HG02763 (cell line): ENCODE data around the gene GNL2.
"Not testable (repeated sequence)": the region's sequence is repeated elsewhere in the genome, so short reads cannot be mapped to it uniquely, and the experiment has no call there.

Experiments used
- ATAC-seq: cut with Tn5 transposase; IDR thresholded peaks from one replicate; pipeline ENCODE4 v1.9.1; 2021; ENCODE audit warnings: mild to moderate bottlenecking, moderate library complexity; ENCODE audit not compliant: unreplicated experiment

The GNL2 gene

DNA sequence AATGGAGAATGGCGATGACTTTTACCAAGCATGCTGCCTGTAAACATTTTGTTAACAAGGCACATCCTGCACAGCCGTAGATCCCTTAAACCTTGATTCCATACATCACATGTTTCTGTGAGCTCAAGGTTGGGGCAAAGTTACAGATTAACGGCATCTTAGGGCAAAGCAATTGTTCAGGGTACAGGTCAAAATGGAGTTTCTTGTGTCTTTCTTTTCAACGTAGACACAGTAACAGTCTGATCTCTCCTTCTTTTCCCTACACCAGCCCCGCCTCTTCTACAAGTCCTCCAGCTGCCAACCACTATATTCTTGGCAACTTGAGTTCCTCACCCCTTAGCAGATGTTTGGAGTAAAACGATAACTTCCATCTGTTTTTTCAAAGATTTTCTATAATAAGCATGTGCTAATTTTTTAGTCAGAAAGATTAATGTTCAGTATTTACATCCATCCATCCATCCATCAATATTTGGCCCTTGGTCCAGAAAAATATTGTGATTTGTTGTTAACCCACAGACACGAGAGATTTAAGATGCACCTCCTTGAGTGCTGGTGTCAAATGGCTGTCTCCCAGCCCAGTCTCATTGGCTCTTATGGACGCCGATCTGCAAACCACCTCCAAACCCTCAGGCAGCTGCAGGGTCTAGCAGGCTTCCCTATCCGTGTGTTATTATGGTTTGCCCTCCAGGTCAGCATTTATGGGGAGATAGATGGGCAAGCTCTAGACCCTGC lies 35.2 kb downstream of the GNL2 start:
- ATAC-seq: no peak

DNA sequence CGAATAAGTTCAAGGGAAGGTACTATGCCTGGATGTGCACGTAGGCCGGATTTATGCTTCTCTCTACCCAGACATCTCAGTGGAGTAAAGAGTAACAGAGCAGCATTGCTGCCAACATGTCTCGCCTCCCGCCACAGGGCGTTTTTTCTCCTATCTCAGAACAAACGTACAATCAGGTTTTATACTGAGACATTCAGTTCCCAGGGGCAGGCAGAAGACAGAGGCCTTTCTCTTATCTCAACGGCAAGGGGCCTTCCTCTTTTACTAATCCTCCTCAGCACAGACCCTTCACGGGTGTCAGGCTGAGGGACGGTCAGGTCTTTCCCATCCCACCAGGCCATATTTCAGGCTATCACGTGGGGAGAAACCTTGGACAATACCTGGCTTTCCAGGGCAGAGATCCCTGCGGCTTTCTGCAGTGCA lies 35.8 kb downstream of the GNL2 start:
- ATAC-seq: not testable (repeated sequence)

DNA sequence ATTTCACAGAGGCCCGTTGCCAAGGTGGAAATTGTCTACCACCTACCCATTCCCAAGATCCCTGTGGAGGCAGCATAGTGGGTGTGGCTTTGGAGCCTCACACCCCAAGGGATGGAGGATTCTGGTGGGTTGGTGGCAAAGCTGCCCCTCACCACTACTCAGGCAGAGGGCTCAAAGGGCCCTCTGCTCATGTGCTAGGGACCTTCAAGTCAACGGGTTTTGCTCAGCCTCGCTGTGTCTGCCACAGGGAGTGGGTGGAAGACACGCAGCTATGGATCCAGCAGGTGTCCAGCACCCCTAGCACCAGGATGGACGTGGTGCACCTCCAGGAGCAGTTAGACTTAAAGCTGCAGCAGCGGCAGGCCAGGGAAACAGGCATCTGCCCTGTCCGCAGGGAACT lies 36.7 kb downstream of the GNL2 start:
- ATAC-seq: no peak

DNA sequence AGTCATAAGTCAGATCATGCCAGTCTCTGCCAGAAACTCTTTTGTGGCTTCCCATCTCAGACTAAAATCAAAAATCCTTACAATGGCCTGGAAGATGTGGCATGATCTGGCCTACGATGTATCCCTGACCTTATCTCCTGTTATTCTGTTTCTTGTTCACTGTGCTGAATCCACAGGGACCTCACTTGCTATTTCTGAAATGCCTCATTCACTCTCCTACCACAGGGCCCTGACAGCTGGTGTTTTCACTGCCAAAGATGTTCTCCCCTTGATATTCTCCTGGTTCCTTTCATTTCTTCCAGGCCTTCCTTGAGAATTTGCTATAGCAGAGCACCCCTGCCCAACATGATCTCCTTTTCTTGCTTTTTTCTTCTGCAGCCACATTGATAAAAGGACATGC lies 37.3 kb downstream of the GNL2 start:
- ATAC-seq: no peak

DNA sequence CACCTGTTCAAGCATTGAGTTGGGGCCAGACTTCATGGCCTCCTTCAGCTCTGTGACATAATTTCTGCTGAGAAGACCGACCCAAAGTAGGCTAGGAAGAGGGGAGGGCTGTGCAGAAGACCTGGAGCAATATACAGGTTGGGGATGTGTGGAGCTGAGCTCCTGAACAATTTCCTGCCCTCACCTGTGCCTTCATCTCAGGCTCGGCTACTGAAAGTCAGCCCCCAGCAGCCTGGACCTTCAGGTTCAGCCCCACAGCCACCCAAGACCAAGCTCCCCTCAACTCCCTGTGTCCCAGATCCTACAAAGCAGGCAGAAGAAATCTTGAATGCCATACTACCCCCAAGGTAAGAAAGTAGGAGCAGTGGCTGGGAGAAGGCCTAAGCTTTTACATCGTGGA lies 38.3 kb downstream of the GNL2 start:
- no peak for ATAC-seq

DNA sequence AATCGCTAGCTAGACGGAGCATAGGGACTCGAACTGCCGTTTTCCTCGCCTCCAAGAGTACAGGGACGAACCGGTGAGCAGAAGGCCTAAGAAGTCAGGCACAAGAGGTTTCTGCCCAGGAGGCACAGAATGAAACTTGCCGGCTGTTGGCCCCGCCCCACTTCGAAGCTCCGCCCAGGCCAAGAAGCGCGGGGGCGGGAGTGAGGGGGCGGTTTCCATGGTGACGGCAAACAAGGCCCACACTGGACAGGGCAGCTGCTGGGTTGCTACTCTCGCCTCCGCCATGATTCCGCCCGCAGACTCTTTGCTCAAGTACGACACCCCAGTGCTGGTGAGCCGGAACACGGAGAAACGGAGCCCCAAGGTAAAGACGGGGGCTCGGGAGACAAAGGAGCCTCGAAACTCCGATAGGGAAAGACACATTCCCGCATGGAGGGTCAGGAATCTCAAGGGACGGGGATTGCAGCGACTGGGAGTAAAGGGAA lies 39.0 kb downstream of the GNL2 start, which contains the start of gene DNALI1:
Gene DNALI1 (plus strand): TSS at position 229 of the 485 bp plus-strand sequence. CDS start 55 bp downstream, at position 284.
- ATAC-seq: no peak

DNA sequence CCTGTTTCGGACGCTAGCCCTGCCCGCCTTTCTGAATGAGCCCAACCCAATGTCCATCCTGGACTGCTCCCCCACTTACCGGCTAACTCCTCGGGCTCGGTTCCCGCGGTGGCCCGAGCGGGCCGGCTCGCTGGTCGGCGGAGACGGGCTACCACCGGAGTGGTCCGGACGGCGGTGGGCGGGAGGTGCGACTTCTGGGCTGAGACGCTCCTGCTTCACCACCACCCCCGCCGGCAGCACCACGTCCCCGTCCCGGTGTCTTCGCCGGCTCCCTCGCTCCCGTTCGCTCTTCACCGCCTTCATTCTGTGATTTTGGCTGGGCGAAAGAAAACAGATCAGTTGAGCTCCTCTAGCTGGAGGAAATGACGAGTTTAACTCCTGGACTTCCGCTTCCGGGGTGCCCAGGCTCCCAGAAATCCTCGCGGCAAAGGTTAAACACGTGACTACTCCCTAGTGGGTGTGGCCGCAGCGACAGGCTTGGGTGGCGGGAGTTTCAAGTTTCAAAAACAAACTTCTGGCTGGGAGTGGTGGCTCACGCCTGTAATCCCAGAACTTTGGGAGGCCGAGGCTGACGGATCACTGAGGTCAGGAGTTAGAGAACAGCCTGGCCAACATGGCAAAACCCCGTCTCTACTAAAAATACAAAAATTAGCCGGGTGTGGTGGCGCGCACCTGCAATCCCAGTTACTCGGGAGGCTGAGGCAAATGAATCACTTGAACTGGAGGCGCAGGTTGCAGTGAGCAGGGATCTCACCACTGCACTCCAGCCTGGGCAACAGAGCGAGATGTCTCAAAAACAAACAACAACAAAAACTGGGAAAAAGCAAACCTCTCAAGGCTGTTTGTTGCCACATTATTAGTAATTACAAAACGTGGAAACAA lies 41.6 kb downstream of the GNL2 start, which contains the start of gene SNIP1:
Gene SNIP1 (minus strand): TSS at position 367 of the 882 bp plus-strand sequence. CDS start 64 bp downstream, at position 303.
- ATAC-seq: peak; percentile 81

DNA sequence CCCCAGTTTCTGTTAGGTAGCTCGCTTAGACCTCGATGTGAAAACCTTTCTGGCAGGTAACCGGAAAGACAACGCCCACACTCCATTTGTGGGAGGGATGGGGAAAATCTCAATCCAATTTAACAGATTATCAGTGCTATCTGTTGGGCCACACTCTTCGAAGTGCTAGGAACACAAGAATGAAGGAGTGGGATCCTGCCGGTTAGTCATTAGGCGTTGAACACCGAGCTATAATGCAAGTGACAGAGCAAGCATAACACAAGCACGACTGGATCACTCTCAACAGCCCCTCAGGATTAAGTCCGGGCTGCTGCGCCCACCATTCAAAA lies 42.2 kb downstream of the GNL2 start:
- ATAC-seq: no peak

DNA sequence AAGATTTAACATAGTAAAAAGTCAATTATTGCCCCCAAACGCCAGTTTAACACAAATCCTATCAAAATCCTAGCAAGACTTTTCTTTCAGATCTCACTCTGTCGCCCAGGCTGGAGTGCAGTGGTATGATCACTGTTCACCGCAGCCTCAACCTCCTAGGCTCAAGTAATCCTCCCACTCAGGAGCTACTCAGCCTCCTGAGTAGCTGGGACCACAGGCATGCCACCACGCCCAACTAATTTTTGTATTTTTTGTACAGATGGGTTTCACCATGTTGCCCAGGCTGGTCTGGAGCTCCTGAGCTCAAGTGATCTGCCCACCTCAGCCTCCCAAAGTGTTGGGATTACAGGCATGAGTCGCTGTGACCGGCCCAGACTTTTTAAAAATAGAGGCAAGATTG lies 46.4 kb downstream of the GNL2 start:
- no peak for ATAC-seq

DNA sequence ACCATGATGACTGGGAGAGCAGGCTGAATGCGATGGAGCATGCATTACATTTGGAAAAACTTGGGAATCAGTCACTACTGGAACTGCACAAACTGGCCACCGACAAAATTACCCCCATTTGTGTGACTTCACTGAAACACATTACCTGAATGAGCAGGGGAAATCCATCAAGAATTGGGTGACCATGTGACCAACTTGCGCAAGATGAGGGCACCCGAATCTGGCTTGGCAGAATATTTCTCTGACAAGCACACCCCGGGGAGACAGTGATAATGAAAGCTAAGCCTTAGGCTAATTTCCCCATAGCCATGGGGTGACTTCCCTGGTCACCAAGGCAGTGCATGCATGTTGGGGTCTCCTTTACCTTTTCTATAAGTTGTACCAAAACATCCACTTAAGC lies 50.7 kb downstream of the GNL2 start:
- no peak for ATAC-seq

DNA sequence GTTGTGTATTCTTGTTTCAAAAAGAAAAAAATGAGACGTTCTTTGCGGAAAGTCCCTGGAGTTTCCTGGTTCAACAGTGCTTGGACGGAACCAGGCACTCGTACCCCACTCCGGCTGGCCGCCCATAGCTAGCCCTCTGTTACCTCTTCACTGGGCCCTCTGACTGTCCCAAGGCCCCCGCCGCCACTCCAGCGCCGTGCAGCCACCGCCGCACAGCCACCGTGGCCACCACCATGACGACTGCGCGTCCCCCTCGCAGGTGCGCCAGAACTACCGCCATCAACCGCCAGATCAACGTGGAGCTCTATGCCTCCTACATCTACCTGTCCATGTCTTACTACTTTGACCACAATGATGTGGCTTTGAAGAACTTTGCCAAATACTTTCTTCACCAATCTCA lies 51.2 kb downstream of the GNL2 start:
- no peak for ATAC-seq

DNA sequence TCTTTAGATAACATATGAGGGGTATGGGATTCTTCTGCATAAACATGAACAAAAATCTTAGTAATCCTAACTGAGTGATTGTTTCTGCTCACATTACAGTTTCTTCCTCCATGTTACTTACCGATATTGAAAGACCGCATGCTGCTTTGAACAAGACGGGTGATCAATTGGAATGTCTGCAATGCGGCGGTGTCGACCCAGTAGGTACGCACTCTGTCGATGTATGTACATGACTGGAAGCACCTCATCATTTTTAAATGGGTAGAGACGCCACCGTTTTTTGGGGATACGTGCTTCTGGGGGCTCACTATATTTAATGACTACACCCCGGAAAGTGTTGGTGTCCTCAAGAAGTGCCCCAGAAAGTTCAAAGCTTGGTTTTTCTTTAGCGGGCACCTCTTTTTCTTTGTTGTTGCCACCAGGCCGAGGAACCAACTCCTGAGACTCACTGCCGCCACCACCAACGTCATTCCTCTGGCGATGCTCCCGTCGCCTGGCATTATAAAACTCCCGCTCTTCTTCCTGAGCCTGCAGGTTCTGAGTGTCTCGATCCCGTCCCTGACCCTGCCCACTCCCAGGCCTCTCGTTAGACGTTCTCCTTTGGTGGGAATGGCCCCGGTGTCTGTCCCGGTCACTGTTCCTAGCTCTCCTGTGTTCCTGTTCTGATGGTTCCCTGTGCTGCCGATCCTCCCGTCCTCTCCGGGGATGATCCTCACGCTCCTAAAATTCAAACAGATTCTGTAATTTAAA lies 55.5 kb downstream of the GNL2 start:
- ATAC-seq: no peak

DNA sequence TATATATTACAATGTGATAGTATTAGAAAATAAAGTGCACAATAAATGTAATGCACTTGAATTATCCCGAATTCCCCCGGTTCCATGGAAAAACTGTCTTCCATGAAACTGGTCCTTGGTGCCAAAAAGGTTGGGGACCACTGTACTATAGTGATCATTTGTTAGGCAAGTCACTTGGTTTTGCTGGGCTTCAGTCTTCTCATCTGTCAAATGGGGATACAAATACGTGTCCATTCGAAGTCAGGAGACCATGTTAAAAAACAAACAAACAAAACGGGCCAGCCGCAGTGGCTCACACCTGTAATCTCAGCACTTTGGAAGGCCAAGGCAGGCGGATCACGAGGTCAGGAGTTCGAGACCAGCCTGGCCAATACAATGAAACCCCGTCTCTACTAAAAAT lies 56.6 kb downstream of the GNL2 start:
- not testable (repeated sequence) for ATAC-seq

DNA sequence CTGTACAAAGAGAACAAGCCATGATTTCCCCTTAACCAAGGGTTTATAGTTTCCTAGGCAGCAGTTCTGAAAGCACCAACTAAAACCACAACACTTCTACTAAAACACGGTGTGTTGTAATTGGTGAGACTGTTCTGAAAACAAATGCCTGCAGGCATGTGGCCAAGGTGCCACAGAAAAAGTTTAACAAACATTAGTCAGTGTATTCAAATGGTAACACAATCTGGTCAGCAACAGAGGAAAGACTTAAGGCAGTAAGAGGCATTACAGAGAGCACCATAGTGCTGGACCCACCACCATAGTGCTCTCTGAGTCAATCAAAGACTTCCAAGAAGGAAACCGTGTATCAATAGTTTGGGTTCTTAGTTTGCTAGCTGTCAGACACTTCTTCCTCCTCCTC lies 58.4 kb downstream of the GNL2 start:
- ATAC-seq: no peak

DNA sequence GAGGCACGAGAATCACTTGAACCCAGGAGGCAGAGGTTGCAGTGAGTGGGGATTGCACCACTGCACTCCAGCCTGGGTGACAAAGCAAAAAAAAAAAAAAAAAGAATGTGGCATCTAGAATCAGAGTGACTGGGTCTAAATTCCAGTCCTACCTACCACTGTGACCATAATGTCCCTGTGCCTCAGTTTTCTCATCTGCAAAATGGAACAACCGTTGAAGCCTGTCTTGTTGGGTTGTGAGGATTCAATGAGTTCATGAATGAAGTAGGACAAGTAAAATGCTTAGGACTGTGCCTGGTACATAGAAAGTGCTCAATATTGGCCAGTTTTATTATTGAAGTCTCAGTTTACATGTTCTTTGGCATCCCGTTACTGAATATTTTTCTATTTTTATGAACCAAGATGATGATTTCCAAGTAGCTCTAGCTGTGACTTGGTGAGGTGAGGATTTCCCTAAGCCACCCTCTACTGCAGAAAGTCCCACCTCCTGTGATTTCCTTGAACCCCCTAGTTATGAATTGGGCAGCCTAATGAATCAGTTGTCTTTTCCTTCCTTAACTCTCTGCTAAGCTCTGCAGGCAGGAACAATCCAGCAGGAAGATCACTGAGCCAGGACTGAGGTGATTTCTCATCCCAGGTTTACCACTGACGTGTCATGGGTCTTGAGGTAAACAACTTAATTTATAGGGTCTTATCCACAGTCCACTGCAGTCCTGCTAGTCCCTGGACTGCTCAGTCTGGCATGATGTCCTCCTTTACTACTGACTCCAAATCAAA lies 62.2 kb downstream of the GNL2 start:
- ATAC-seq: no peak

DNA sequence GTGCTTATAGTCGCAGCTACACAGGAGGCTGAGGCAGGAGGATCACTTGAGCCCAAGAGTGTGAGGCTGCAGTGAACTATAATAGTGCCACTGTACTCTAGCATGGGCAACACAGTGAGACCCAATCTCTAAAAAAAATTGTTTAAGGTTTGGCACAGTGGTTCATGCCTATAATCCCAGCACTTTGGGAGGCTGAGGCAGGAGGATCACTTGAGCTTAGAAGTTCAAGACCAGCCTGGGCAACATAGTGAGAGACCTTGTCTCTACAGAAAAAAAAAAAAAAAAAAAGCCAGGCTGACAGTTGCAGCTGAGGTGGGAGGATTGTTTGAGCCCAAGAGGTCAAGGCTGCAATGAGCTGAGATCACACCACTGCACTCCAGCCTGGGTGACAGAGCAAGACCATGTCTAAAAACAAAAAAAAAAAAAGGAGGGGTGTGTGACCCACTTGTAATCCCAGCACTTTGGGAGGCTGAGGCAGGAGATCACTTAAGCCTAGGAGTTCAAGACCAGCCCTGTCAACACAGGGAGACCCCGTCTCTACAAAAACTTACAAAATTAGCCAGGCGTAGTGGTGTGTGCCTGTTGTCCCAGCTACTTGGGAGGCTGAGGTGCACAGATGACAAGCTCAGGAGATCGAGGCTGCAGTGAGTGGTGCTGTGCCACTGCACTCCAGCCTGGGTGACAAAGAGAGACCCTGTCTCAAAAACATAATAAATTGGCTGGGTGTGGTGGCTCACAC lies 63.1 kb downstream of the GNL2 start:
- not testable (repeated sequence) for ATAC-seq

DNA sequence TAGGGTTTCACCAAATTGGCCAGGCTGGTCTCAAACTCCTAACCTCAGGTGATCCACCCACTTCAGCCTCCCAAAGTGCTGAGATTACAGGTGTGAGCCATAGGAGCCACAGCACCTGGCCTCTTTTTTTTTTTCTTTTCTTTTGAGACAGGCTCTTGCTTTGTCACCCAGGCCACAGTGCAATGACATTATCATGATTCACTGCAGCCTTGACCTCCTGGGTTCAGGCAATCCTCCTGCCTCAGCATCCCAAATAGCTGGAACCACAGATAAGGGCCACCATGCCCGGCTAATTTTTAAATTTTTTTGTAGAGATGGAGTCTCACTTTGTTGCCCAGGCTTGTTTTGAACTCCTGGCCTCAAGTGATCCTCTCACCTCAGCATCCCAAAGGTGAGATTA lies 65.8 kb downstream of the GNL2 start:
- ATAC-seq: not testable (repeated sequence)

DNA sequence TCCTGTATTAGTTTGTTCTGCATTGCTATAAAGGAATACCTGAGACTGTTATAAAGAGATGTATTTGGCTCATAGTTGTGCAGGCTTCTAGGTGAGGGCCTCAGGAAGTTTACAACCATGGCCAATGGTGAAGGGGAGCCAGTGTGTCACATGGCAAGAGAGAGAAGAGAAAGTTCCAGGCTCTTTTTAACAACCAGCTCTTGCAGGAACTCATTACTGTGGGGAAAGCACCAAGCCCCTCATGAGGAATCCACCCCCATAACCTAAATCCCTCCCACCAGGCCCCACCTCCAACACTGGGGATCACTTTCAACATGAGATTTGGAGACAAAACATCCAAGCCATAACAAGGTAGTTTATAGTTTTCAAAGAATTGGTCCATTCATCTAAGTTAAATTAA lies 76.1 kb downstream of the GNL2 start:
- no peak for ATAC-seq

DNA sequence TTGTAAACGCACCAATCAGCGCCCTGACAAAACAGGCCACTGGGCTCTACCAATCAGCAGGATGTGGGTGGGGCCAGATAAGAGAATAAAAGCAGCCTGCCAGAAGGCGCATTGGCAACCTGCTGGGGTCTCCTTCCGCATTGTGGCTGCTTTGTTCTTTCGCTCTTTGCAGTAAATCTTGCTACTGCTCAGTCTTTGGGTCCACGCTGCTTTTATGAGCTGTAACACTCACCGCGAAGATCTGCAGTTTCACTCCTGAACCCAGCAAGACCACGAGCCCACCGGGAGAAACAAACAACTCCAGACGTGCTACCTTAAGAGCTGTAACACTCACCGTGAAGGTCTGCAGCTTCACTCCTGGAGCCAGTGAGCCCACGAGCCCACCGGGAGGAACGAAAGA lies 76.8 kb downstream of the GNL2 start:
- ATAC-seq: not testable (repeated sequence)

DNA sequence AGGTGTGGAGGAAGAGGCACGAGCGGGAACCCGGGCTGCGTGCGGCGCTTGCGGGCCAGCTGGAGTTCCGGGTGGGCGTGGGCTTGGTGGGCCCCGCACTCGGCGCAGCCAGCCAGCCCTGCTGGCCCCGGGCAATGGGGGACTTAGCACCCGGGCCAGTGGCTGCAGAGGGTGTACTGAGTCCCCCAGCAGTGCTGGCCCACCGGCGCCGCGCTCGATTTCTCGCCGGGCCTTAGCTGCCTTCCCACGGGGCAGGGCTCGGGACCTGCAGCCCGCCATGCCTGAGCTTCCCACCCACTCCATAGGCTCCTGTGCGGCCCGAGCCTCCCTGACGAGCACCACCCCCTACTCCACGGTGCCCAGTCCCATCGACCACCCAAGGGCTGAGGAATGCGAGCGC lies 77.5 kb downstream of the GNL2 start:
- ATAC-seq: not testable (repeated sequence)
